GM10266 (cell line): ENCODE data around the gene POLDIP2.
A peak's percentile ranks its signal among the peaks of the same experiment; 100 is the strongest.

Experiments
- DNase-seq: peaks from one replicate; pipeline ENCODE4 v3.0.0; 2012; ENCODE audit errors: extremely low spot score
- TF ChIP-seq, protein P1 (sequence below): IDR thresholded peaks from 2 replicates; pipeline ENCODE4 v1.5.1; 2012; ENCODE audit warnings: mild to moderate bottlenecking, low read depth; ENCODE audit not compliant: control insufficient read depth, insufficient read depth; ENCODE audit errors: missing control alignments

The POLDIP2 gene, protein sequence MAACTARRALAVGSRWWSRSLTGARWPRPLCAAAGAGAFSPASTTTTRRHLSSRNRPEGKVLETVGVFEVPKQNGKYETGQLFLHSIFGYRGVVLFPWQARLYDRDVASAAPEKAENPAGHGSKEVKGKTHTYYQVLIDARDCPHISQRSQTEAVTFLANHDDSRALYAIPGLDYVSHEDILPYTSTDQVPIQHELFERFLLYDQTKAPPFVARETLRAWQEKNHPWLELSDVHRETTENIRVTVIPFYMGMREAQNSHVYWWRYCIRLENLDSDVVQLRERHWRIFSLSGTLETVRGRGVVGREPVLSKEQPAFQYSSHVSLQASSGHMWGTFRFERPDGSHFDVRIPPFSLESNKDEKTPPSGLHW

DNA sequence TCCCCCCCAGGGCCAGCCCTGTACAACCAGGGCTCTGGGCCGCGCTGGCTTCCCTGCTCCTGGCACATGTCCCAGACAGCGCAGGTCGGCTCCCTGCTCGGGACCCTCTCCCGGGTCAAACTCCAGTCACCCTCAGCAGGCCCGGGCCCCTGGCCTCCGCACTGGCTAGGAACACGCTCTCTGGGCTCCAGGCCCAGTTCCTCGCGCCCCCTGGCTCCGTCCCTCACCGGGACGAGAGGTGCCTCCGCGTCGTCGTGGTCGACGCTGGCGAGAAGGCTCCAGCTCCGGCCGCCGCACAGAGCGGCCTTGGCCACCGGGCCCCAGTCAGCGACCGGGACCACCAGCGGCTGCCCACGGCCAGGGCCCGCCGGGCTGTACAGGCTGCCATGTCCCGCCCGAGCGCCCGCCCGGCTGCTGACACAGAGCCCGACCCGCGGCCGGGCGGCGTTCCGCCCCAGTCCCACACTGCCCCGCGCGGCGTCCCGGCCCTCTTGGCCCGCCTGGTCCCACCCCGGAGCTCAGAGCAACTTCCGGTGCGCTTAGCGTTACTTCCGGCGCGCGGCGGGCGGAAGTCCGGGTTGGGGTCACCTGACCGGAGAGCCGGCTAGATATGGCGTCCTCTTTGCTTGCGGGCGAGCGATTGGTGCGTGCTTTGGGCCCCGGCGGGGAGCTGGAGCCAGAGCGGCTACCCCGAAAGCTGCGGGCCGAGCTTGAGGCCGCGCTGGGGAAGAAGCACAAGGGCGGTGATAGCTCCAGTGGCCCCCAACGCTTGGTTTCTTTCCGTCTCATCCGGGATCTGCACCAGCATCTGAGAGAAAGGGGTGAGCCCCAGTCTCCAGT lies at the start of gene POLDIP2:
Gene POLDIP2, minus strand, starts transcription at position 467 of the 840 bp plus-strand sequence. Its CDS starts 79 bp downstream, at position 388.
- TF ChIP-seq, protein P1, sequence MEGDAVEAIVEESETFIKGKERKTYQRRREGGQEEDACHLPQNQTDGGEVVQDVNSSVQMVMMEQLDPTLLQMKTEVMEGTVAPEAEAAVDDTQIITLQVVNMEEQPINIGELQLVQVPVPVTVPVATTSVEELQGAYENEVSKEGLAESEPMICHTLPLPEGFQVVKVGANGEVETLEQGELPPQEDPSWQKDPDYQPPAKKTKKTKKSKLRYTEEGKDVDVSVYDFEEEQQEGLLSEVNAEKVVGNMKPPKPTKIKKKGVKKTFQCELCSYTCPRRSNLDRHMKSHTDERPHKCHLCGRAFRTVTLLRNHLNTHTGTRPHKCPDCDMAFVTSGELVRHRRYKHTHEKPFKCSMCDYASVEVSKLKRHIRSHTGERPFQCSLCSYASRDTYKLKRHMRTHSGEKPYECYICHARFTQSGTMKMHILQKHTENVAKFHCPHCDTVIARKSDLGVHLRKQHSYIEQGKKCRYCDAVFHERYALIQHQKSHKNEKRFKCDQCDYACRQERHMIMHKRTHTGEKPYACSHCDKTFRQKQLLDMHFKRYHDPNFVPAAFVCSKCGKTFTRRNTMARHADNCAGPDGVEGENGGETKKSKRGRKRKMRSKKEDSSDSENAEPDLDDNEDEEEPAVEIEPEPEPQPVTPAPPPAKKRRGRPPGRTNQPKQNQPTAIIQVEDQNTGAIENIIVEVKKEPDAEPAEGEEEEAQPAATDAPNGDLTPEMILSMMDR = no peak
- DNase-seq = peak; percentile 96

DNA sequence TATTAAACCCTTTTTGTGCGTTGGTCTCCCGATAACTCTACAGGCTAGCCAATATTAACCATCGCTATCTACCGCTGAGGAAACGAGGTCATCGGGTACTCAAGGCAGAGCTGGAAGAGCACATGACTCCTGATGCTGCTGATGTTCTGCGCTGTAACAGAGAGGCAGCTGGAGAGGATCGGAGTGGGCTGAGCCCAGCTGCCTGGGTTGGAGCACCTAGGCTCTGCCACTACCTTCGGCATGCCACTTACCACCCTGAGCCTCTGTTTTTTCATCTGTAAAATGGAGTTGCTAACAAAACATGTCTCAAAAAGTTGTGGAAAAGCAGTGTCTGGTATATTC lies 49.1 kb upstream of the POLDIP2 start:
- no peak for DNase-seq
- TF ChIP-seq, protein P1 = no peak

DNA sequence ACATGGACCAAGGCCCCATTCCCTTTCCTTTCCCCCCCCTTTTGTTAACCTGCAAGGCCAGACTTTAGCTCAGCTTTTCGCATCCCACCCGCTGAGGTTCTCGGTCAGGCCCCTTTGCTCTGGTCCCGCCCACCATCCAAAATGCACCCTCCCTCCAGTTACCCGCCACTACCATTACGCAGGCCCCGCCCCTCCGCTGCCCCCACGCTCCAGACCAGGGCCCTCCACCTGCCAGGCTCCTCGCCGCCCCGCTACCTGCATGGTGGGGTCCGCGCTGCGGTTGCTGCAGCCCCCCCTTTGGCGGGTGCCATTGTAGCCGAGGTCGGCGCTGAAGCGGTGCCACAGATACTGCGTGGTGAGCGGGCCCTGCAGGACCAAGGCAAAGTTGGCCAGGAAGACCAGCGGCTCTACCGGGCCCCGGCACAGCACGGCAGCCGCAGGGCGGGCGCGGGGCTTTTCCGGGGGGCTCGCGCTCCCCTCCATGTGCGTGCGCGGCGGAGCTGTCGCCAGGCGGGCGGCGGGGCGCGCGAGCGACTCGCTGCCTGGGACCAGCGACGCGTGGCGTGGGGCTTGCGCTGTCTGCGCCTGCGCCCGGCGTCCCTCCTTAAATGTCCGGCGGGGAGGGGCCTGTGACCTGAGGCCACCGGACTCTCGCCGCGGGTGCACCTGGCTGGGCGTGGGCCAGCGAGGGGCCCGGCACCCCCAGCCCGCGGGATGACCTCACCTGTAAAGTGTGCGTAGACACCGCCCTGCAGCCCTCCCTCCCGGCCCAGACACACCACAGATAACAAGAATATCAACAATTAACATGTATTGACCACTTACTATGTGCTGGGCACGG lies 48.5 kb upstream of the POLDIP2 start, which contains the start of gene SLC46A1:
Gene SLC46A1, minus strand, starts transcription at position 581 of the 841 bp plus-strand sequence. Its CDS starts 98 bp downstream, at position 483.
- TF ChIP-seq, protein P1 = no peak
- DNase-seq = peak; percentile 89

DNA sequence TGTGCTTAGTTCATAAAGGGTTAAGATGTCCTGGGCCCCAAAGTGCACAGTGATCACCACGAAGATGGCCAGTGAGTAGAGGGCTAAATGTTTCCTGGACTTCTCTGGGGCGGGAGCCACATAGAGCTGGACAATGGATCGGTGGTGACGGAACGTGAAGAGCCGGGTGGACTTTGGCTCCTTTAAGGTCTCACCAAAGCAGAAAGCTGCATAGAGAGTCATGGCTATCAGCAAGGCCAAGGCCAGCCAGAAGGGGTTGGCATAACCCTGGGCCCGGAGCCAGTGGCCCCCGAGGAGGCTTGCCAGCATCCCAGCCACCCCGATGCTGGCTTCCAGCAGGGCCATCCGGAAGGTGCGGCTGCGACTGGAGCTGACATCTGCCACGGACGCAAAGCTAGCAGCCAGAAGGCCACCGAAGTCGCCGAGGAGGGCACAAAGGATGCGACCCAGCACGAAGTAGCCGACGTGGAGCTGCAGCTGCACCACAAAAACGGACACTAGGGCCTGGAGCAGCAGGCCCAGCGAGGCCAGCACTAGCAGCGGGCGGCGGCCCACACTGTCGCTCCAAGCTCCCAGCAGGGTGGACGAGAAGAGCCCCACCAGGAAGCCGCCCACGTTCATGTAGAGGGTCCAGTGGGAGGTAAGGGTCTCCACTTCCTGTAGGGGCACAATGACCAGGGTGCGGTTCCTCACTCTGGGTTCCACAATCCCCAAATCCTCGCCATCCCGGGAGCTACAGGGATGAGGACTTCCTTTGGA lies 47.7 kb upstream of the POLDIP2 start:
- TF ChIP-seq, protein P1 = no peak
- no peak for DNase-seq

DNA sequence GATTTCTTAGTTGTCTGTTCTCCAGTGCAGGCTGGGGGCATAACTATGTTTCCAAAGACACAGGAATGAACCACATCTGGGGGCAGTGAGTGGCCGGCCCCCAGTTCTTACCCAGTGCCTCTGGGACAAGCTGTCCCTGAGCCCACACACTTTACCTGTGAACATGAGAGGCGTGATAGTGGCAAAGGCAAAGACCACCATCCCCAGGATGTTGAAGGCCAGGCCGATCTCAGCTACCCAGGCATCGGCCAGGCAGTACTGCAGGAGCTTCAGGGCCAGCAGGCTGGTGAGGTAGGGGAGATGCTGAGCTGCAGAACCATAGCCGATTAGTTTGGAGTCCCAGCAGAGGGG lies 47.1 kb upstream of the POLDIP2 start:
- TF ChIP-seq, protein P1 = no peak
- DNase-seq = no peak

DNA sequence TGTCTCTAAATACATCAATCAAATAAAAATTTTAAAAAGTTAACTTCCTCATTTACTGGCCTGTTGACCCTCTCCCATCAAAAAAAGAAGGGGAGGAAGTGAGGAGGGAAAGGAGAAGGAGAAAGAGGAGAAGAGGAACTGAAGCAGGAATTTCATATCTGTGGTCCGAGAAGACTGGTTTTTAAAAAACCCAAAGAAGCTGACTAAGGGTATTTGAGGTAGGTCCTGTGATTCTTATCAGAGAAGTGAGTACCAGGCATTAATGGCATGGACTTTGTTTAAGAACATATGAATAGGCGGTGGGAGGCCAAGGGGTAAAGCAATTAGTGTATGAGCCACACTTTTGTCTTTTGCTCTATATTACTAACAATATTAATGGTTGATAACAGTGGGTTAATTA lies 46.7 kb upstream of the POLDIP2 start:
- TF ChIP-seq, protein P1 = no peak
- no peak for DNase-seq
